ENCODE data around the gene ANKRD66.

GRCh38 chr6:46741910-46742309 is 4.8 kb upstream of the ANKRD66 start:
- TF ChIP-seq, protein P1, sequence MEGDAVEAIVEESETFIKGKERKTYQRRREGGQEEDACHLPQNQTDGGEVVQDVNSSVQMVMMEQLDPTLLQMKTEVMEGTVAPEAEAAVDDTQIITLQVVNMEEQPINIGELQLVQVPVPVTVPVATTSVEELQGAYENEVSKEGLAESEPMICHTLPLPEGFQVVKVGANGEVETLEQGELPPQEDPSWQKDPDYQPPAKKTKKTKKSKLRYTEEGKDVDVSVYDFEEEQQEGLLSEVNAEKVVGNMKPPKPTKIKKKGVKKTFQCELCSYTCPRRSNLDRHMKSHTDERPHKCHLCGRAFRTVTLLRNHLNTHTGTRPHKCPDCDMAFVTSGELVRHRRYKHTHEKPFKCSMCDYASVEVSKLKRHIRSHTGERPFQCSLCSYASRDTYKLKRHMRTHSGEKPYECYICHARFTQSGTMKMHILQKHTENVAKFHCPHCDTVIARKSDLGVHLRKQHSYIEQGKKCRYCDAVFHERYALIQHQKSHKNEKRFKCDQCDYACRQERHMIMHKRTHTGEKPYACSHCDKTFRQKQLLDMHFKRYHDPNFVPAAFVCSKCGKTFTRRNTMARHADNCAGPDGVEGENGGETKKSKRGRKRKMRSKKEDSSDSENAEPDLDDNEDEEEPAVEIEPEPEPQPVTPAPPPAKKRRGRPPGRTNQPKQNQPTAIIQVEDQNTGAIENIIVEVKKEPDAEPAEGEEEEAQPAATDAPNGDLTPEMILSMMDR (optimal IDR thresholded peaks at IDR 0.05 in 1 of 3, IDR thresholded peaks at IDR 0.05 in 1 of 3, conservative IDR thresholded peaks at IDR 0.05 in 1 of 3; ENCODE audit: extremely low read depth in 1 of 3, insufficient read depth in 2 of 3, low read length in 3 of 3), result no peak
- no peak for TF ChIP-seq EZH2 (IDR thresholded peaks at IDR 0.05; ENCODE audit: low read length)

Measured in keratinocyte (primary cell).